Uterus (tissue), 2 donors: ENCODE results near the gene GM2A.

Source experiments
- POLR2A ChIP-seq, 2 donors: fragments of 450-650 bp; IDR thresholded peaks; one replicate each; pipeline ENCODE4 v1.6.1; 2016; ENCODE audit warnings: antibody characterized with exemption in 2 of 2, mild to moderate bottlenecking in 1 of 2, moderate library complexity in 1 of 2
- TF ChIP-seq, protein P1 (sequence below), 4 experiments: fragments of 200-600 bp in 2 of 4; fragments of 450-650 bp in 2 of 4; sonication (generic) in 2 of 4; IDR thresholded peaks; one replicate each; pipeline ENCODE4 v1.5.1; 2016 to 2019; ENCODE audit warnings: antibody characterized with exemption in 4 of 4, mild to moderate bottlenecking in 2 of 4, moderate library complexity in 1 of 4

GRCh38 chr5:151227918-151228447 lies 25.0 kb upstream of the GM2A start:
- no peak for TF ChIP-seq POLR2A (IDR thresholded peaks at IDR 0.05)
- TF ChIP-seq, protein P1, sequence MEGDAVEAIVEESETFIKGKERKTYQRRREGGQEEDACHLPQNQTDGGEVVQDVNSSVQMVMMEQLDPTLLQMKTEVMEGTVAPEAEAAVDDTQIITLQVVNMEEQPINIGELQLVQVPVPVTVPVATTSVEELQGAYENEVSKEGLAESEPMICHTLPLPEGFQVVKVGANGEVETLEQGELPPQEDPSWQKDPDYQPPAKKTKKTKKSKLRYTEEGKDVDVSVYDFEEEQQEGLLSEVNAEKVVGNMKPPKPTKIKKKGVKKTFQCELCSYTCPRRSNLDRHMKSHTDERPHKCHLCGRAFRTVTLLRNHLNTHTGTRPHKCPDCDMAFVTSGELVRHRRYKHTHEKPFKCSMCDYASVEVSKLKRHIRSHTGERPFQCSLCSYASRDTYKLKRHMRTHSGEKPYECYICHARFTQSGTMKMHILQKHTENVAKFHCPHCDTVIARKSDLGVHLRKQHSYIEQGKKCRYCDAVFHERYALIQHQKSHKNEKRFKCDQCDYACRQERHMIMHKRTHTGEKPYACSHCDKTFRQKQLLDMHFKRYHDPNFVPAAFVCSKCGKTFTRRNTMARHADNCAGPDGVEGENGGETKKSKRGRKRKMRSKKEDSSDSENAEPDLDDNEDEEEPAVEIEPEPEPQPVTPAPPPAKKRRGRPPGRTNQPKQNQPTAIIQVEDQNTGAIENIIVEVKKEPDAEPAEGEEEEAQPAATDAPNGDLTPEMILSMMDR (IDR thresholded peaks at IDR 0.05) = no peak
